Fibroblast of mammary gland (primary cell): Measurements from ENCODE around the gene TRPM3.
"Not testable (repeated sequence)": the region's sequence is repeated elsewhere in the genome, so short reads cannot be mapped to it uniquely, and the experiment has no call there.

Experiments used
- DNase-seq: peaks from one replicate; pipeline ENCODE4 v3.0.0-alpha.2; 2010; ENCODE audit warnings: low read depth
- H3K4me3 ChIP-seq: 2 replicates; pipeline ENCODE4 v1.5.1; 2011; ENCODE audit warnings: low read depth, mild to moderate bottlenecking, low read length, moderate library complexity; ENCODE audit not compliant: control insufficient read depth
- CTCF ChIP-seq: conservative IDR thresholded peaks from 2 replicates; pipeline ENCODE4 v1.5.1; 2011; ENCODE audit warnings: low read depth, low read length, inconsistent platforms; ENCODE audit not compliant: control insufficient read depth, insufficient read depth

The TRPM3 gene

GRCh38 chr9:70746760-70747159 lies 374.7 kb downstream of the TRPM3 start:
- no peak overlapping the region for H3K4me3 ChIP-seq
- peak; percentile 82 for DNase-seq
- TF ChIP-seq CTCF: no peak

- H3K4me3 ChIP-seq: no peak overlapping the region
- DNase-seq: no peak
- TF ChIP-seq CTCF: no peak
Measured at GRCh38 chr9:70746316-70746715, 375.1 kb downstream of the TRPM3 start.

- DNase-seq, H3K4me3 ChIP-seq: not testable (repeated sequence)
Measured at GRCh38 chr9:70724794-70725193, 396.6 kb downstream of the TRPM3 start.

GRCh38 chr9:70724025-70724424 lies 397.4 kb downstream of the TRPM3 start:
- not testable (repeated sequence) for DNase-seq, H3K4me3 ChIP-seq

- DNase-seq, H3K4me3 ChIP-seq: not testable (repeated sequence)
Measured at GRCh38 chr9:70706797-70707196, 414.6 kb downstream of the TRPM3 start.

GRCh38 chr9:70701163-70701562 lies 420.3 kb downstream of the TRPM3 start:
- no peak for TF ChIP-seq CTCF
- no peak overlapping the region for H3K4me3 ChIP-seq
- DNase-seq: no peak

GRCh38 chr9:70696694-70697335 lies 424.6 kb downstream of the TRPM3 start:
- DNase-seq: no peak
- TF ChIP-seq CTCF: no peak
- H3K4me3 ChIP-seq: no peak overlapping the region

GRCh38 chr9:70694758-70695157 lies 426.7 kb downstream of the TRPM3 start:
- DNase-seq: no peak
- no peak overlapping the region for H3K4me3 ChIP-seq

More at GRCh38 chr9:70694758-70695157, 426.7 kb downstream of the TRPM3 start:
- no peak for TF ChIP-seq CTCF
